HG03565 (cell line): ENCODE results near the gene CCNB2.
"Not testable (repeated sequence)": the region's sequence is repeated elsewhere in the genome, so short reads cannot be mapped to it uniquely, and the experiment has no call there.

Experiments
- ATAC-seq: cut with Tn5 transposase; IDR thresholded peaks from one replicate; pipeline ENCODE4 v1.9.1; 2021; ENCODE audit warnings: mild to moderate bottlenecking, moderate library complexity; ENCODE audit not compliant: unreplicated experiment

The CCNB2 gene

DNA sequence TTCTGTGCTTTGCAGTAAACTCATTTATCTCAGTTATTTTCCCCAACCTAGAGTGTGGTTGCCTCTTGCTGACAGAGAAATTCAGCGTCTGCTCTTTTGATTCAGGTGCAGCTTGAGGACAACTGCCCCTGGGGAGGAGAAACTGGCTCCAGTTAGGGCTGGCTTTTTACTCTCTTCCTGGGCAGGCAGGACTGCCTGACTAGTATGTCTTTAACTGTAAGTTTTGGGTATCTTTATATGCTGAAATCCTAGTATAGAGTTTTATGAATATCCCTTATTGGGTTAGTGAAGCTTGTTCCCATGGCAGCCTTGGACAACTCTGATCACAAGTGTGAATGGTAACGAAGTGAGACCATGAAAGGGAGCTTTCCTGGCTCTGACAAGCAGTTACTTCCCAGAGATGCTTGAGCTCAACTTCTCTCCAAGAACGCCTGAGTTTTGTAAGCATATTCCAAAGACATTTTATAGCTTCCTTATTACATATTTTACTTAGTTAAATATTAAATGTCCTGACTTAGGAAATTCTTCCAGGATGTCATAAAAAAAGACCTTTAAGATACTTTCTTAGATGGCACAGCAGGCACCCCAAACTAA is 27.1 kb downstream of the CCNB2 start:
- ATAC-seq = no peak

DNA sequence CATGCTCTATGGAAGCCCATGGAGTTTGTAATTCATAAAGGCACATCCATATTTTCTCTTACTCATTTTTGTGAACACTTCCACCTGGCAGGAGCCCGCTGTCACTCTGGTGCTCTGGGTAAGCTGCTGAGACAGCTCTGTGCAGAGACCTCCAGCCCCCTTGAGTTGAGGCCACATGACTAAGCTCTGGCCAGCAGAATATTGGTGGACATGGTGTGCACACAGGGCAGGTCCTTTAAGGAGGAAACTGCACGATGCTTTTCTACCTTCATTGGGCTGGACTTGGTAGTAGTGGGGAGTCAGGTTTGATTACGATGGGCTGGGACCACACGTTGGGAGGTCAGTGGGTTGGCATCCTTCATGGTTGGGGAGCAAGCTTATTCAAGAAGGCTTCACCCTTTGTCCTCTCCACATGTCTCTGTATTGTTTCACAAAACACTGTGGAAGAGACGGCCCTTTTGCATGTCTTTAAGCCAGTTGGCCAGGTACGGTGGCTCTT is 29.0 kb downstream of the CCNB2 start:
- no peak for ATAC-seq

DNA sequence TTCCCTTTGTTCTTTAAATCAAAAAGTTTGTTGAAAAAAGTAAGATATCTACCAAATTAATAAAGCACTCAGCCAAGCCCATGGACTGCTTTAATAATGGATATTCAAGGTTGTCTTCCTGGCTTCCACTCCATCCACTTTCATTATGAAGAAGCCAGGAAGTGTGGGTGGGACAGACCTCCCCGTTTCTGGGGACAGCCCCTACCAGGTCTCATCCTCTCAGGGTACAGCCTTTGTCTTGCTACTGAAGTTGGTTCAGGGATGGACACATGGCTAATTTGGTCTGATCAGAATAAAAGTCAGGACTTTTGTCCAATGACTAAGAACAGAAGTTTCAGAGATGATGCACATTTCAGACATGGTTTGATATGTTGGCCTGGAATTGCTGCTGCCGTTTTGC is 32.6 kb downstream of the CCNB2 start:
- ATAC-seq = no peak

DNA sequence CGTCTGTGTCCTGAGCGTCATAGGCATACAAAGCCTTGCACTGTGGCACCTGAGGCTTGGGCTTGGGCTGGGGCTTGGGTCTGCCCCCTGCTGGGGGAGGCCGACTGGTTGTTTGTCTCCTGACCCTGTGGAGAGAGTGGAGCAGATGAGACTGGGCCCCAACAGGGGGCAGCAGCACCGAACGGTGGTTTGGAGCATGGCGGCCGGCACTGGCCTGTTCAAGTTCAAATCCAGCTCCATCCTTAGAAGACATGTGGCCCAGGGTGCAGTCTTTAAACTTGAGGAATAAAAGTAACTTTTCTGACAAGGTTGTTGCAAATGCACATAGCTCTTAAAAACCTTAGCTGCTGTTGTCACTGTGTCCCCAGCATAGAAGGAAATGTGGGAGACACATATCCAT is 33.3 kb downstream of the CCNB2 start:
- ATAC-seq = no peak

DNA sequence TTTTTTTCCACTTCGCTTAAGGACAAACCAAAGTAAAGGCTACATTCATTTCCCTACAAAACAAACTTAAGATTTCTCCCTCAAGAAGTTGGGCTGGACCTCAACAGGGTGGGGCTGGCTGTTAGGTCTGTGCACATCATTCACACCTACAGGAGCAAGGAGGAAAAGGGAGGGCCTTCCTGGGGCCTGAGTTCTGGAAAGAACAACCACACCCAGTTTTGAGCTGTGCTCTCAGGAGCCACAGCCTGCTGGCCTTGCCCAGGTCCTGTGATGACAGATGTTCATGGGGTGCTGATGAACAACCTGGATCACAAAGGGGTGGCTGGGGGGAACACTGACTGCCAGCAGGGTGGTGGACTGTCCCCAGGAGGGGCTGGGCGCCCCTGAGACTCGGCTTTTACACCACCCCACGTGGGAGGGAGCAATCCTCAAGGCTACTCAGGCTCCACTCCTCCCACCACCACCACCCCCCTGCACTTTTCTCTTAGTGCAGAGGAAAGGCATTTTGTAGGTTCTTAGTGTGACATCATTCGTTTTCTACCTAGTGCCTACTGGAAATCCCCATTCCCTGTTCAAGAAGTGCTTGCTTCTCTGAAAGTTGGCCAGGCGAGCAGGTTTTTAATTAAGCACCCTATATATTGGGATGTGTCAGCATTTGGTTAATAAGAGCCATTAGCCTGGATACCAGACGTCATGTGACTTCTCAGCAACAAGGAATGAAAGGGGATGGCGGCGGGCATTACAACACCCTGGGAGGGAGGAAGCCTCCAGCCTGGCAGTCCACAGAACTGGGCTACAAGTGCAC is 35.7 kb downstream of the CCNB2 start:
- no peak for ATAC-seq

DNA sequence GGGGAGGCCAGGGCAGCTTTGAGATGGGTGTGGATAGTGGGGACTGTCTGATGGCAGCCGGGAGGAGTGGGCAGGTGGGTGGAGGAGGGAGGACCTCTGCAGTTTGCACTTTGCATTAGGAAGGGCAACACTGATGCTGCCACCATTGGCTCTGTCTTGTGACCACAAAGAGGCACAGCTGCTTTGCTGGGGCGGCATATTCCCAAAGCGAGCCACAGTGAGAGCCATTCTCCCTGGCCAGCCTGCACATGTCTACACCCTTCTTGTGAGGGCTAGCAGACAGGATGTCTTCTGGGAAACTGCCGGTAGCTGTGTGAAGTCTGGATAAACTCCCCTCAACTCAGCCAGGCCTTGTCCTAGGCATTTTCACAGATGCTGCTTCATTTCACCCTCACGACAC is 38.3 kb downstream of the CCNB2 start:
- no peak for ATAC-seq

DNA sequence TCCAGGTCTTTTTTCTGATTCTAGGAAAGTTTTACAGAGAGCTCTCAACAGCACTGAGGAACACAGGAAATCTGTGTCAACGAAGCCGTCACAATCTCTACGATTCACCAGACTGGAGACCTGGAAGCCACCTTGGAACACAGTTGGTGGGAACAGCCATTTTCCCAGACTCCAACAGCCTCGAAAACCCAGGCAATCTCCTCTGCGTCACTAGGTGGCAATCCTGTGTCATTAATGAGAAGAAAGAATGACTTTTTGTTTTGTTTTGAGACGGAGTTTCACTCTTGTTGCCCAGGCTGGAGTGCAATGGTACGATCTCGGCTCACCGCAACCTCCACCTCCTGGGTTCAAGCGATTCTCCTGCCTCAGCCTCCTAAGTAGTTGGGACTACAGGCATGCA is 39.6 kb downstream of the CCNB2 start:
- ATAC-seq = not testable (repeated sequence)

DNA sequence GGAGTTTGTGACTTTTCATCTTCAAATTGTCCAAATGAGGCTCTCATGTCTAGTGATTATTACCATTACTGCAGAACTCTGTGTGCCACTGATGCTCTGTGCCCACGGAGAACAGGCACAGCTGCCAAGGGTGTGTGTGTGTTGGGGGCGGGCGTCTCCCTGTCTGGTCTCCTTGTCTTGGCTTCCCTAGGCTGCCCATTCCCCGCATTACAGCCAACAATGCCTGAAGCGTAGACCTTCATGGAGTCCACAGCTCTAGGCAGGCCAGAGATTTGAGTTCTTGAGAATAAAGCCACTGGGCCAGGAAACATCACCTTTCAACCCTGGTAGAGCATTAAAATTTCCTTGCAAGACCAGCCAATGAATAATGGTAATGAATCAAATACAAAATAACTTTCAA is 42.7 kb downstream of the CCNB2 start:
- no peak for ATAC-seq

DNA sequence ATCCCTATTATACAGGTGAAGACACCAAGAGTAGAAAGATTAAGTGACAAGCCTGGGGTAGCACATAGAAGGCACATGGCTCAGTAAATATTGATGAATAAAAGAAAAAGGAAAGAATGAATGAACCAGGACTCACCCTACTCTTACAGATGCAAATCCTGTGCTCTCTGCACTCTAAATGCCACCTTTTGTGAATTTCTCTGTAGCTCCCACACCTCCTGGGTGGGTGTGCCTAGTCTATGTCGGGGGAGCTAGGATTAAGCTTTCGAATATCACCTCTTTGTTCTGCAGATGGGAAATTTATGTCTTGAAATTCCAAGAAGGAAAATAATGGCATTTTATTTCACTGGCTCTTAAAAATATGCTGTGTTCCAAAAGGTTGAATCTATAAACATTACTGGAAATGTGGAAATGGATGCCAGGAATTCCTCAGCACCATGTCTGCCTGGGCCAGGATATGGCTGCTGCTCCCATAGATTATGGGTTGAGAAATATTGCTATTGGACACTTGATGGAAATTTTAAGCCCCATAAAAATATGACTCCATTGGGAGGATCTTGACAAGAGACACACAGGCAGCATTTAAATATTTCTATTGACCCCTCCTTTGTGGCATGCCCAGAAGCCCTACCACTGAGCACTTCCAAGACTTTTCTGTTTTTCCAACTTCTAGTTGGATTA is 43.3 kb downstream of the CCNB2 start:
- ATAC-seq = no peak

DNA sequence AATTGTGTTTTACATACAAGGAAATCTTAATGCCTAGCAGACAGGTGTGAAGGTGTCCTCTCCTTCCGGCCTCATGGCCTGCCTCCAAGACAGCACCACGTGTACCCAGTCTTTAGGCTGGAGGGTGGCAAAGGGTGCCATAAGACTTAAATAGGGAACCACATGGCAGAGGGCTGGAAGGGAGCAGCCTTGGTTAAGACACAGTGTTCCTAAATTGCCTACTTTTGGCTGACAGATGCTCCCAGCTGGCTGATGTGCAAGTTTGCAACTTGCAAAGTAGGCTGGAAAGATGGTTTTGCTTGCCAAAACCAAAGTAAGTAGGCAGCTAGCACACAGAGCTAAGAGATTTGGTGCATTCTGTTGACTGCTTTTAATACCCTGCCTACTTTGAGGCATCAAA is 45.2 kb downstream of the CCNB2 start:
- ATAC-seq = no peak

DNA sequence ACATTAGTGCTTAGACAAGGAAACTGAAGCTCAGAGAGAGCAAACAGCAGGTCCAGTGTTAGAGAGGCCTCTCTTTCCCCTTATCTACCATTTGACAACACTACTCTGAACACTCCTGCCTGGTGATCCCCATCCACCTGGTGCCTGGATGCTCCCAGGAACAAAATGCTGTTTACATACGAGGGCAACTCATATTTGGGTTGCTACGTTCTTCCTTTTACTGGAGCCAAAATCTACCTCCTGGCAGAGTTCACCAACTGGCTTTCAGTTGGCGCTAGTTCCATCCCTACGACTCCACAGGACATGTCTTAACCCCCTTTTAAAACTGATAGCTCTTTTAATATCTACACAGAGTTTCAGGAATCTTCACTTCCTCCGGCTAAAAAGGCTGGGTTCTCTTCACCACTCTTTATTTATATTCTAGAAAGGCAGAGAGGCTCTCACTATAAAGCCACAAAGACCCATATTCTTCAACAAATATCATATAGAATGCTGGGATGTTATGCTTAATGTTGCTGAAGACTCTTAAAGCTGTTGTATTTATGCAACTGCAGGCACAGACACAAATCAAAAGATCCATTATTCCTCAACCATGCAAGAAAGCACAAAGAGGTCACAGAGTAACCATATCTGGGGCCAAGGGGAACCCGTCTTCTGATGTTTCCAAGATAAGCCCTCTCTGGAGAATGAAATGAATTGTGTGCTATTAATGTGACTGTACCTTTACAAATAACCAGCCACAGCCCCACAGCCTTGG is 47.9 kb downstream of the CCNB2 start:
- ATAC-seq = no peak

DNA sequence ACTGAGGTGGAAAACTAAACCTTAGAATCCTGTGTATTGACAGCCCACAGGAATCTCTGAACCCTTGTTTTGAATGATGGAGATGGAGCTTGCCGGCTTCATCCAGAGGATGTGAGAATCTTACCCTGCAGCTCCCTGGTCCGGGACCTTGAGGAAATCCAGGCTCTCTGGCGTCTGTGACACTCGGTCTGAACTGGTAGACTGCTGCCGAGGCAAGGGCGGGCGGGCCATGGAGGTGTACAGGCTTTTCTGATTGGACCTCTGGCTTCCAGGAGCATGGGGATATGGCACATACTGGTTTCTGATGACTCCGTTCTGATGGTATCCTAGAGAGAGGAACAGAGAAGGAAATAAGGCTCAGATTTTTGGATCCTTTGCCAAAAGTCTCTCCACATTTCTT is 48.5 kb downstream of the CCNB2 start:
- no peak for ATAC-seq

DNA sequence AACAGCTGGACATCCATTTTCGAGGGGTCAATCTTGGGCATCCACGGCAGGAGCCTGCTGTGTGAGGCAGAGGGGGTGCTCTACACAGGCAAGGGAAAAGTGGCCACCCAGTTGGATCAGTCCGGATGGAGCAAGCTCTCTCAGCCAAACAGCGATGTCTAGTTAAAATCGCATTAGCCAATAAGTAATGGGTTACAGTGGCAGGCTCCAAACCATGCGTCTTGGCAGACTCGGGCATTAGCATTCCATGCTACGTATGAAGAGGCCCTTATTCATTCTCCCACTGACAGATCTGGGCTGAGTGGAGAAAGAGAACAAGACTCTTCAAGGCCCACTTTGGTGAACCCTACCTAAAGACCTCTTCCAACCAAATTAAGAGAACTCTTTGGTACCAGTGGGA is 49.3 kb downstream of the CCNB2 start:
- no peak for ATAC-seq

DNA sequence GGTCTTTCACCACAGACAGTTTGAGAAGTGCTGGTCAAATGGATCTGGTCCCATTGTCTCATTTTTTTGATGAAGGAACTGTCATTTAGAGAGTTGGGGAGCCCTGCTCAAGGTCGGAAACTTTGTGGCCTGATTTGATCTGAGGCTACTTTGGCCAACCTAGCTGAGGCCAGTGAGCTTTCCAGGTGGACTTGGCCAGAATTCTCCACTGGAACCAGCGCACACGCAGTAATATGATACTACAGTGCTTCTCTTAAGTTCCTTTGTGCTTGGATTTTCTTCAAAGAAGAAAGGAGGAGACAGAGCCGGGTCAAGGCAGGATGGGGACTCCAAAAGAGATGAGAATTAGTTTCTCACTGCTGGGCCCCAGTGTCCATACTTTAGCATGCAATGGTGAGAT is 50.5 kb downstream of the CCNB2 start:
- no peak for ATAC-seq

DNA sequence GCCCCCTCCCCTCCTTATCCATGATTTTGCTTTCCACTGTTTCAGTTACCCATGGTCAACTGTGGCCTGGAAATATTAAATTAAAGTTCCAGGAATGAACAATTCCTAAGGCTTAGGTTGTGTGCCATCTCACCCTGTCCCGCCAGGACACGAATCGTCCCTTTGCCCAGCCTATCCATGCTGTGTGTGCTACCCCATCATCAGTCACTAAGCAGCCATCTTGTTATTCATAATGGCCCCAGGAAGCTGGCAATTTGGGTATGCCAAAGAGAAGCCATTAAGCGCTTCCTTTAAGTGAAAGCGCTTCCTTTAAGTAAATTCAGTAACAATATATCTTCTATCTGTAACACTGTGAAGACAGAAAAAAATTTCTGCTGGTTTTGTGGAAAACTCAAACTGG is 52.5 kb downstream of the CCNB2 start:
- no peak for ATAC-seq

DNA sequence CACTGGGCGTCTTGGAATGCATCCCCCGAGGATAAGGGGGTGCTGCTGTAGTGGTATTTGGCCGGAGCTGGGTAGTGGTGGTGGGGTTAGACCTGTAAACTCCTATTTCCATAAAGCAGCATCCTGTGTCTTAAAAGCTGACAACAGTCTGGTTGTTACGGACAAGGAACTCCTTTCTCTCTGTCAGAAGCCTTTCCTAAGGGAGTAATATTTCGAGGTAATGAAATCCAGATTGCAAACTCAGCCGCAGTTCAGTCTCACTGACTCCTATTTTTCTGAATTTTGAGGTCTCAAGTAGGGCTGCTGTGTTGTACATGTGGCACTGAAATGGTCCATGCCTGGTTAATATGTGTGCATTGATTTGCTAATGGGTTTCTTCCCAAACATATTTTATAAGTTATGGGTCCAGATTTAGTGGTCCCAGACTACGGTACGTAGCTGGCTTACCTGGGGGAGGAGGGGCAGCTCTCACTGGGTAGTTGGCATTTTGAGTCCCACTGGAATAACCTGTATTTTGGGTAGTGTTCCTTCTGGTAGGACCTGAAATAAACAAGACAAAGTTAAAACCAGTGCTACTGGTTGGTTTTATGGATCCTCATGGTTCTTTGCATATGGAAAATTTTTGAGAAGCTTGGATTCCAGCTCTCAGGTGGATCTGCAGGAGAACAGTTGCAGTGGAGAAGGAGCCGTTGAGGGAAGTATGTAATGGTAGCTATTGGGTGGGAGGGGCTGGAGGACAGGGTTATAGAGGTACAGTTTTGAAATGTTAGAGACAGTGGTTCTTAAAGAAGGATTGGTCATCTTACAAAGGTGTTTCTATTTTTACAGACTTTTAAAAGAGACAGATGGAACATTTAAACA is 53.1 kb downstream of the CCNB2 start:
- ATAC-seq = no peak

DNA sequence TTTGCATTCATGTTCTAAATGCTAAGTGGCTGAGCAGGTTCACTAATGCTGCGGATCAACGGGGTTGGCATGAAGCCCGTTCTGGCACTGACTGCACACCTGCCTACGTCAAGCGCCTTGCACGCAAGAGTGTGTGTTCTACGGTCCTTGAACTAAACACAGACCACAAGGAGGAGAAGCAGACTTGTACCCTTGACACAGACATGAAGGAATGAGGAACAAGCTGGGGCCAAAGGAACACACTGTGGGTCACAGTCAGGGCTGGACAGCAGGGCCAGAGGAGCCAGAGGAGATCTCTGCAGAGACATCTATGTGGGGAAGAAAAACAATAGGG is 53.7 kb downstream of the CCNB2 start:
- no peak for ATAC-seq

DNA sequence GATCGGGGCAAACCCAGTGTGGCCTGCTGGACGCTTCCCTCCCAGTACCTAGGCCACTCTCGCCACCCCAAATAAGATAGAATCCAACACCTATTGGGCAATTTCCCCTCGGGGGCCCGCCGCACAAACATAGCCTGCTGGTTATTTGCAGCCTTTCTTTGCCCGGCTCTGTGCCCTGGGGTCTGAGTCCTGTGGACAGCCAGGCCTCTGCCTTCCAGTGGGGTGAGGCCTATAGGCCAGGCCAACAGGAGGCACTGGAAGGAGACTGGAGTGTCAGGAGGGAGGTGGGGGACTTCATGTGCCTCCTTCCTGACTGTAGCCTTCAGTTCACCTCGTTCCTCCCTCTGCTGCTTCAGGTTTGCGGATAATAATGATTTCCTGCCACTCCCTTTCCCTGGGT is 54.3 kb downstream of the CCNB2 start:
- no peak for ATAC-seq

DNA sequence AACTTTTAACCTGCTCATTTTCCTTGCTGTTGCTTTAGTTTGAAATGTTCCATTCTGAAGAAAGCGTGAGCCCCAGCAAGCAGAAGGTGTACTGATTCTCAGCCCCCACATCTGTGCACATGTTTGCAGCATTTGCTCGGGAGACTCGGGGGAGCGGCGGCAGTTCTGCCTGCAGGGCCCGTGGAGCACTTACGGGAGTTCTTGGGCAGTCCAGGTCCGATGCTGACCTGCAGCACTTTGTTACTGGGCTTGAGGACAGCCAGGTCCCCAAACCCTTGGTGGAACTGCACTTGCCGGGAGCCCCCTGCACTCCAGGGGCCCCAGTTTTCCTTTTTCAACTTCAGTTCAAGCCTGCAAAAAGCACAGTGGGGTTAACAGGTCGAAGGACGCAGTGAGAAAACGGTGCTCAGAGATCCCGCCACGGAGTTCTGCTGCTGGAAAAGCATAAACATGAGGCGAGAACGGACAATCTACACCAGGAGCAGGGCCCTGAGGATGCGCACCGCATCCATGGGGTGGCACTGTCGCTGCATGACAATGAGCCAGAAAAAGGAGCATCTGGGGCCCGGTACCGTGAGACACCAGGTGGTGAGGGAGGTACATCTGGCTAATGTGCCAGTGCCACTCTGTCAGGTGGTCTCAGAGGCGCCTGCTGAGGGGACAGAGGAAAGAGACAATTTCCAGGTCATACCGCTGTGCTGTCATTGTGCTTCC is 56.1 kb downstream of the CCNB2 start:
- no peak for ATAC-seq

DNA sequence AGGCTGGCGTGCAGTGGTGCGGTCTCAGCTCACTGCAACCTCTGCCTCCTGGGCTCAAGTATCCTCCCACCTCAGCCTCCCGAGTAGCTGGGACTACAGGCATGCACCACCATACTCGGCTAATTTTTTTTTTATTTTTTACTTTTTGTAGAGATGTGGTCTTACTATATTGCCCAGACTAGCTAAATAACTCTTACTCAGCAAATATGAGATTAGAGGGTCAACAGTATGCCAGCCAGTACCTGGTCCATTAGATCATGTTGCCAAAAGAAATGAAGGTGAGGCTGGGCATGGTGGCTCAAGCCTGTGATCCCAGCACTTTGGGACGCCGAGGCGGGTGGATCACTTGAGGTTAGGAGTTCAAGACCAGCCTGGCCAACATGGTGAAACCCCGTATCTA is 57.1 kb downstream of the CCNB2 start:
- ATAC-seq = not testable (repeated sequence)
